Stimulated activated CD4-positive, alpha-beta T cell treated with anti-CD3 and anti-CD28 coated beads, TNF-alpha, amount 100 ng/mL, for 24 hours (primary cell): ENCODE results near the gene ENTPD2.

ENCODE experiments used
- DNase-seq, 3 experiments: peaks; one replicate each; pipeline ENCODE4 v3.0.0-alpha.2; 2020; ENCODE audit warnings: low read depth in 3 of 3

The ENTPD2 gene

GRCh38 chr9:137079401-137079787 lies 25.5 kb upstream of the ENTPD2 start:
- no peak for DNase-seq

GRCh38 chr9:137078701-137079400 lies 25.0 kb upstream of the ENTPD2 start:
- DNase-seq, result no peak

GRCh38 chr9:137077758-137078693 lies 24.2 kb upstream of the ENTPD2 start:
- peak in 1 of 3 experiments; percentile 49 for DNase-seq

GRCh38 chr9:137077010-137077747 lies 23.3 kb upstream of the ENTPD2 start, which contains the start of gene UAP1L1:
TSS of gene UAP1L1 (plus strand) at chr9:137077517. CDS start at chr9:137077533, 16 bp downstream.
- DNase-seq, result peak in 2 of 3 experiments; percentile 21 to 54

GRCh38 chr9:137076636-137077009 lies 22.8 kb upstream of the ENTPD2 start:
- DNase-seq, result no peak

GRCh38 chr9:137075275-137075775 lies 21.5 kb upstream of the ENTPD2 start:
- DNase-seq, result no peak

- DNase-seq, result no peak
Measured at GRCh38 chr9:137074657-137075274, 20.9 kb upstream of the ENTPD2 start.

- no peak for DNase-seq
Measured at GRCh38 chr9:137073992-137074399, 20.1 kb upstream of the ENTPD2 start.

- DNase-seq, result no peak
Measured at GRCh38 chr9:137071282-137071681, 17.4 kb upstream of the ENTPD2 start.

- DNase-seq, result no peak
Measured at GRCh38 chr9:137070906-137071275, 17.0 kb upstream of the ENTPD2 start.

- peak; percentile 61 to 83 (median 68) for DNase-seq
Measured at GRCh38 chr9:137070201-137070905, 16.5 kb upstream of the ENTPD2 start, which contains the start of gene SAPCD2. TSS of gene SAPCD2 (minus strand) at chr9:137070557. CDS start at chr9:137070460, 97 bp downstream.

- no peak for DNase-seq
Measured at GRCh38 chr9:137069508-137070091, 15.7 kb upstream of the ENTPD2 start.

- no peak for DNase-seq
Measured at GRCh38 chr9:137068539-137069507, 15.0 kb upstream of the ENTPD2 start.

- peak; percentile 70 to 83 (median 72) for DNase-seq
Measured at GRCh38 chr9:137067860-137068538, 14.1 kb upstream of the ENTPD2 start.

- DNase-seq, result no peak
Measured at GRCh38 chr9:137066096-137066861, 12.4 kb upstream of the ENTPD2 start.

- DNase-seq, result no peak
Measured at GRCh38 chr9:137065336-137065967, 11.6 kb upstream of the ENTPD2 start.

- DNase-seq, result no peak
Measured at GRCh38 chr9:137064880-137065164, 11.0 kb upstream of the ENTPD2 start.
